HTERT RPE-1 (cell line): ENCODE results near the gene LRRC56.

Source experiments
- in situ Hi-C: fragments of 300-500 bp; cut with MboI; formaldehyde crosslinking; loops from 4 replicates; pipeline ENCODE4 v1.14.3; 2020; ENCODE audit warnings: low sequenced_read_pairs

Gene LRRC56

GRCh38 chr11:518463-519202 is 18.7 kb upstream of the LRRC56 start:
- in situ Hi-C loops: no loop called here

- in situ Hi-C loops: no loop called here
These were observed 16.7 kb upstream of the LRRC56 start for GRCh38 chr11:520428-521176.

- in situ Hi-C loops: no loop called here
These were observed 16.1 kb upstream of the LRRC56 start for GRCh38 chr11:521177-521688.

- in situ Hi-C loops: no loop called here
These were observed 11.1 kb upstream of the LRRC56 start for GRCh38 chr11:526192-526591.

- in situ Hi-C loops: no loop called here
These were observed 9.0 kb upstream of the LRRC56 start for GRCh38 chr11:528166-528814.

- in situ Hi-C loops: no loop called here
These were observed 8.3 kb upstream of the LRRC56 start for GRCh38 chr11:528815-529727.

GRCh38 chr11:529728-530411 is 7.5 kb upstream of the LRRC56 start:
- in situ Hi-C loops: no loop called here

GRCh38 chr11:530960-531831 is 6.1 kb upstream of the LRRC56 start:
- in situ Hi-C loops: no loop called here

GRCh38 chr11:531919-532526 is 5.3 kb upstream of the LRRC56 start:
- in situ Hi-C loops: no loop called here

GRCh38 chr11:532527-532985 is 4.8 kb upstream of the LRRC56 start:
- in situ Hi-C loops: no loop called here

- in situ Hi-C loops: no loop called here
These were observed 4.2 kb upstream of the LRRC56 start for GRCh38 chr11:532986-533585.

GRCh38 chr11:533586-534395 is 3.5 kb upstream of the LRRC56 start:
- in situ Hi-C loops: no loop called here

- in situ Hi-C loops: no loop called here
These were observed 2.7 kb upstream of the LRRC56 start for GRCh38 chr11:534396-535209.

GRCh38 chr11:535210-535518 is 2.2 kb upstream of the LRRC56 start:
- in situ Hi-C loops: no loop called here

GRCh38 chr11:535519-536454 is 1.5 kb upstream of the LRRC56 start, which contains the start of gene HRAS:
Gene HRAS, minus strand, starts transcription at chr11:535576.
- in situ Hi-C loops: no loop called here
